Thyroid gland (tissue), 4 donors: Measurements from ENCODE around the gene FAM193A.
"Not testable (repeated sequence)": the region's sequence is repeated elsewhere in the genome, so short reads cannot be mapped to it uniquely, and the experiment has no call there.

Source experiments
- CTCF ChIP-seq, 6 experiments: fragments of 200-600 bp in 3 of 6; fragments of 450-650 bp in 3 of 6; sonication (generic) in 3 of 6; IDR thresholded peaks; one replicate each; pipeline ENCODE4 v1.5.1; 2016 to 2019; ENCODE audit warnings: antibody characterized with exemption in 6 of 6, mild to moderate bottlenecking in 2 of 6, inconsistent platforms in 1 of 6, moderate library complexity in 1 of 6
- POLR2A ChIP-seq, 2 donors: fragments of 450-650 bp; IDR thresholded peaks; one replicate each; pipeline ENCODE4 v1.6.1; 2017; ENCODE audit warnings: antibody characterized with exemption in 2 of 2, mild to moderate bottlenecking in 2 of 2, moderate library complexity in 1 of 2

DNA sequence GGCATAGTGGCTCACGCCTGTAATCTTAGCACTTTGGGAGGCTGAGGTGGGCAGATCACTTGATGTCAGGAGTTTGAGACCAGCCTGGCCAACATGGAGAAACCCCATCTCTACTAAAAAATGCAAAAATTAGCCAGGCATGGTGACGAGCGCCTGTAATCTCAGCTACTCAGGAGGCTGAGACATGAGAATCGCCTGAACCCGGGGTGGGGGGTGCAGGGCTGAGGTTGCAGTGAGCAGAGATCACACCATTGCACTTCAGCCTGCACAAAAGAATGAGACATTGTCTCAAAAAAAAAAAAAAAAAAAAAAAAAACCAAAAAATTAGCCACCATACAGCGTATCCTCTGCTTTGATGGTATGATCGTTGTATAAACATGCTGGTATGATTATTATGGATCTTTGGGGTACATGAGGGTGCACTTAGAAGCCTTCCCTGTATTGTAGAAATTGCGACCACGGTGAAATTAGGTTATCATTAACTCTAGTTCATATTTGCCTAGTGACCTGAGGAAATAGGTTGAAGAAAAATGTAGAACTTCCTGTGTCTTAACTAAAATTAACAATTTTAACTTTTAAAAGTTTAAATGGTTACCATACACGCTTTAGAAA, 7.2 kb downstream of the FAM193A start:
- not testable (repeated sequence) for TF ChIP-seq CTCF, POLR2A (IDR thresholded peaks at IDR 0.05)
